Fibroblast of mammary gland (primary cell): ENCODE measurements around the gene WFDC10B.

Source experiments
- DNase-seq: peaks from one replicate; pipeline ENCODE4 v3.0.0-alpha.2; 2010; ENCODE audit warnings: low read depth
- H3K4me3 ChIP-seq: 2 replicates; pipeline ENCODE4 v1.5.1; 2011; ENCODE audit warnings: low read depth, mild to moderate bottlenecking, low read length, moderate library complexity; ENCODE audit not compliant: control insufficient read depth
- TF ChIP-seq, protein P1 (sequence below): conservative IDR thresholded peaks from 2 replicates; pipeline ENCODE4 v1.5.1; 2011; ENCODE audit warnings: low read depth, low read length, inconsistent platforms; ENCODE audit not compliant: control insufficient read depth, insufficient read depth

The WFDC10B gene

DNA sequence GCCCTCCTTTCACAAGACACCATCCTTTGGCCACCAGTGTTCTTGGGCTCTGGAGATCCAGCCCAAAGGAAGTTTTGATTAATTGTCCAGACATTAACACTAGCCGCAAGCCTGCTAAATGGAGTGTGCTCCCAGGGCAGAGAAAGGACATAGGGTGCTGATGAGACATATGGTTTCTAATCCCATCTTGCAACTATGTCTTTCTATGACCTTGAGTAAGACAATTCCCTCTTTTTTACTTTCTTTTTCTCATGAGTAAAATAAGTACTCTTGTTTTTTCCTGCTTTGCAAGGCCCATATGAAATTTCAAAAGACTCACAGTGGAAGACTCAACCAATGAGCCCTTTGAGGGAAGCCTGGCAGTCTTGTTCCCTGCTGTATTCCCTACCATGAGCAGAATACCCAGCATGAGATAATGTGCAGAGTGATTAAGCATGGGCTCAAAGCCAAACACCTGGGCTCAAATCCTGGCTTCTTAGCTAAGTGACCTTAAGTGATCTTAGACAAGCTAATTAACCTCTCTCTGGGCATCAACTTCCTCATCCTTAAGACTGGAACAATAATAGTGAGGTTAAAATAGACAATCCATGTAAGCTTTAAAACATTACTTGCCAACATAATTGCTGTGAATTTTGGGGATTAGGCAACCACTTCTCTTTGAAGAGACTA is at the start of gene WFDC10B:
Gene WFDC10B (minus strand): TSS at position 51 of the 669 bp plus-strand sequence. CDS start 19,027 bp downstream, outside the sequence.
- H3K4me3 ChIP-seq = no peak within 1 kb of the TSS
- DNase-seq = peak; percentile 16
- TF ChIP-seq, protein P1, sequence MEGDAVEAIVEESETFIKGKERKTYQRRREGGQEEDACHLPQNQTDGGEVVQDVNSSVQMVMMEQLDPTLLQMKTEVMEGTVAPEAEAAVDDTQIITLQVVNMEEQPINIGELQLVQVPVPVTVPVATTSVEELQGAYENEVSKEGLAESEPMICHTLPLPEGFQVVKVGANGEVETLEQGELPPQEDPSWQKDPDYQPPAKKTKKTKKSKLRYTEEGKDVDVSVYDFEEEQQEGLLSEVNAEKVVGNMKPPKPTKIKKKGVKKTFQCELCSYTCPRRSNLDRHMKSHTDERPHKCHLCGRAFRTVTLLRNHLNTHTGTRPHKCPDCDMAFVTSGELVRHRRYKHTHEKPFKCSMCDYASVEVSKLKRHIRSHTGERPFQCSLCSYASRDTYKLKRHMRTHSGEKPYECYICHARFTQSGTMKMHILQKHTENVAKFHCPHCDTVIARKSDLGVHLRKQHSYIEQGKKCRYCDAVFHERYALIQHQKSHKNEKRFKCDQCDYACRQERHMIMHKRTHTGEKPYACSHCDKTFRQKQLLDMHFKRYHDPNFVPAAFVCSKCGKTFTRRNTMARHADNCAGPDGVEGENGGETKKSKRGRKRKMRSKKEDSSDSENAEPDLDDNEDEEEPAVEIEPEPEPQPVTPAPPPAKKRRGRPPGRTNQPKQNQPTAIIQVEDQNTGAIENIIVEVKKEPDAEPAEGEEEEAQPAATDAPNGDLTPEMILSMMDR = no peak

DNA sequence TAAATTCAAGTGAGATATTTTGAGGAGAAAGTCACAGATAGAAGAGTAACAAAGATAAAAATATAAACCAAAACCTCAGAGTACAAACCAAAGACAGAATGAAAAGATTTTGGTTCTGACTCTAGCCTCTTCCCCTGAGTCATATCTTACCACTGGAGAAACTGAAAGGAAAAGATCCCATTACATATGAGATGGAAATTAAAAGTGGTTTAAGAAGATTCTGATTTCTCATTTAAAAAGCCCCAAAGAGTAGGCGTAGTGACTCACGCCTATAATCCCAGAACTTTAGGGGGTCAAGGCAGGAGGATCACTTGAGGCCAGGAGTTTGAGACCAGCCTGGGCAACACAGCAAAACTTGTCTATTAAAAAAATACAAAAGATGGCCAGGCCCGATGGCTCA is 47.9 kb upstream of the WFDC10B start:
- peak; percentile 64 for DNase-seq
- TF ChIP-seq, protein P1 = no peak
- no peak overlapping the region for H3K4me3 ChIP-seq

DNA sequence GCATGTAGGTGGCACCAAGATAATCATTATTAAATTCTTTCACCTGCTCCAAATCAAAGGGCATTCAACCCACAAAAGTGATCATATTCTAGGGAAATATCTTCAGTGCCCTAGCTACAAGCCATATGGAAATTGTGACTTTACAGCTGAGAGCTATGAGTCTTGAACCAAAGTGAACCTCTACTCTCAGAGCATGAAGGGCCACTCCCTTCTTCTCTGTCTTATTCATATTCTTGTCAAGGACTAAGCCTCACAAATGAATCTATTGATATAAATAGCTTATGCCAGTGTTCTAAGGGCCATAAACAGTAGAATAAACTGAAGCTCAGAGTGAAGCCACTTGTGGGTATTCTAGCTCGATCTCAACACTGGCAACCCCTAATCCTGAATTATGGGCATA is 46.9 kb upstream of the WFDC10B start:
- no peak for DNase-seq
- TF ChIP-seq, protein P1 = no peak
- no peak overlapping the region for H3K4me3 ChIP-seq

DNA sequence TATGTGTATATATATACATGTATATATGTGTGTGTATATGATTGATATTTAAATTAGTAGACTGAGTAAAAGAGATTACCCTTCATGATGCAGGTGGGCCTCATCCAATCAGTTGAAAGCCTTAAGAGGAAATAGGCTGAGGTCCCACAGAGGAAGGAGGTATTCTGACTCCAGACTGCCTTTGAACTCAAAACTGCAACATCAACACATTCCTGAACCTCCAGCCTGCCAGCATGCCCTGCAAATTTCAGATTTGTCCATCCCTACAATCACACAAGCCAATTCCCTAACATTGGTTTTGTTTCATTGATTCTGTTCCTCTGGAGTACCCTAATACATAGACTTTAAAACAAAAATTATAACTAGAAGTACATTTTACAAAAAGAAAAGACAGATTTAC is 40.2 kb upstream of the WFDC10B start:
- H3K4me3 ChIP-seq = no peak overlapping the region
- no peak for DNase-seq
- TF ChIP-seq, protein P1 = no peak

DNA sequence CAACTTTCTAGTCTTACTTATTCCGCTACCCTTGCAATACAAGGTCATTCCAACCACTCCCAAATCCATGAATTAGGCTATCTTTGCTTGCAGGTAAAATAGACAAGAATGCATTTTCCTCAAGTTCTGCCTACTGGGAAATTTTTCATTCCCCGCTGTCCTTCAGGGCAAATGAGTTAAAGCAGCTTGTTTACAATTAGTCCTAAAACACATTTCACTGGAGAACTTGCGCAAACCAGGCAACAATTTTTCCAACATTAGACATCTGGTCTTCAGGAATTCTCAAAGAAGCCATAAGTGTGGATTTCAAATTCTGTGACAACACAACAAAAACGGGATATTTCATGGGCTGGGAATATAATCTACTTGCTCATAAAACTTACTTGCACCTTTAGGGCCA is 37.8 kb upstream of the WFDC10B start:
- H3K4me3 ChIP-seq = no peak overlapping the region
- DNase-seq = no peak
- TF ChIP-seq, protein P1 = no peak

DNA sequence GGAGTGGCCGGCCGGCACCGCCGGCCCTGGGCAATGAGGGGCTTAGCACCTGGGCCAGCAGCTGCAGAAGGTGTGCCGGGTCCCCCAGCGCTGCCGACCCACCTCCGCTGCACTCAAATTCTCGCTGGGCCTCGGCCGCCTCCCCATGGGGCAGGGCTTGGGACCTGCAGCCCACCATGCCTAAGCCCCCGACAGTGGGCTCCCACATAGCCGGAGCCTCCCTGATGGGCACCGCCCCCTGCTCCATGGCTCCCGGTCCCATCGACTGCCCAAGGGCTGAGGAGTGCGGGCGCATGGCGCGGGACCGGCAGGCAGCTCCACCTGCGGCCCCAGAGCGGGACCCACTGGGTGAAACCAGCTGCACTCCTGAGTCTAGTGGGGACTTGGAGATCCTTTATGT is 31.2 kb upstream of the WFDC10B start:
- TF ChIP-seq, protein P1 = no peak
- DNase-seq = no peak
- H3K4me3 ChIP-seq = no peak overlapping the region
